NCI-H1092 (cell line): ENCODE data around the gene CCDC40.

ENCODE experiments used
- DNase-seq: peaks from one replicate; lab custom pipeline; 2025; lab: John Stamatoyannopoulos, UW

CCDC40 gene

DNA sequence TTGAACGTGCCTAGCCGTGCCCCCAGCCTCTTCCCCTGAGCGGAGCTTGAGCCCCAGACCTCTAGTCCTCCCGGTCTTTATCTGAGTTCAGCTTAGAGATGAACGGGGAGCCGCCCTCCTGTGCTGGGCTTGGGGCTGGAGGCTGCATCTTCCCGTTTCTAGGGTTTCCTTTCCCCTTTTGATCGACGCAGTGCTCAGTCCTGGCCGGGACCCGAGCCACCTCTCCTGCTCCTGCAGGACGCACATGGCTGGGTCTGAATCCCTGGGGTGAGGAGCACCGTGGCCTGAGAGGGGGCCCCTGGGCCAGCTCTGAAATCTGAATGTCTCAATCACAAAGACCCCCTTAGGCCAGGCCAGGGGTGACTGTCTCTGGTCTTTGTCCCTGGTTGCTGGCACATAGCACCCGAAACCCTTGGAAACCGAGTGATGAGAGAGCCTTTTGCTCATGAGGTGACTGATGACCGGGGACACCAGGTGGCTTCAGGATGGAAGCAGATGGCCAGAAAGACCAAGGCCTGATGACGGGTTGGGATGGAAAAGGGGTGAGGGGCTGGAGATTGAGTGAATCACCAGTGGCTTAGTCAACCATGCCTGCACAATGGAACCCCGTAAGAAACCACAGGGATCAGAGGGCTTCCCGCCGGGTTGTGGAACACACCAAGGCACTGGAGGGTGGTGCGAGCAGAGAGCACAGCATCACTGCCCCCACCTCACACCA lies 65.7 kb downstream of the CCDC40 start:
- no peak for DNase-seq

DNA sequence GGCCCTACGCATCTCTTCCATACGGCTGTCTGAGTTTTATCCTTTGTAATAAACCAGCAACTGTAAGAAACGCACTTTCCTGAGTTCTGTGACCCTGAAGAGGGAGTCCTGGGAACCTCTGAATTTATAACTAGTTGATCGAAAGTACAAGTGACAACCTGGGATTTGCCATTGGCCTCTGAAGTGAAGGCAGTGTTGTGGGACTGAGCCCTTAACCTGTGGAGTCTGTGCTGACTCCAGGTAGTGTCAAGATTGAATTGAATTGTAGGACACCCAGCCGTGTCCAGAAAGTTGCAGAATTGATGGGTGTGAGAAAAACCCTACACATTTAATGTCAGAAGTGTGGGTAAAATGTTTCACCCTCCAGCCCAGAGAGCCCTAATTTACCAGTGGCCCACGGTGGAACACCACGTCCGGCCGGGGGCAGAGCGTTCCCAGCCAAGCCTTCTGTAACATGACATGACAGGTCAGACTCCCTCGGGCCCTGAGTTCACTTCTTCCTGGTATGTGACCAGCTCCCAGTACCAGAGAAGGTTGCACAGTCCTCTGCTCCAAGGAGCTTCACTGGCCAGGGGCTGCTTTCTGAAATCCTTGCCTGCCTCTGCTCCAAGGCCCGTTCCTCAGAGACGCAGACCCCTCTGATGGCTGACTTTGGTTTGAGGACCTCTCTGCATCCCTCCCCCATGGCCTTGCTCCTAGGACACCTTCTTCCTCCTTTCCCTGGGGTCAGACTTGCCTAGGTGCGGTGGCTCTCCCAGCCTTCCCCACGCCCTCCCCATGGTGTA lies 66.4 kb downstream of the CCDC40 start:
- DNase-seq: no peak

DNA sequence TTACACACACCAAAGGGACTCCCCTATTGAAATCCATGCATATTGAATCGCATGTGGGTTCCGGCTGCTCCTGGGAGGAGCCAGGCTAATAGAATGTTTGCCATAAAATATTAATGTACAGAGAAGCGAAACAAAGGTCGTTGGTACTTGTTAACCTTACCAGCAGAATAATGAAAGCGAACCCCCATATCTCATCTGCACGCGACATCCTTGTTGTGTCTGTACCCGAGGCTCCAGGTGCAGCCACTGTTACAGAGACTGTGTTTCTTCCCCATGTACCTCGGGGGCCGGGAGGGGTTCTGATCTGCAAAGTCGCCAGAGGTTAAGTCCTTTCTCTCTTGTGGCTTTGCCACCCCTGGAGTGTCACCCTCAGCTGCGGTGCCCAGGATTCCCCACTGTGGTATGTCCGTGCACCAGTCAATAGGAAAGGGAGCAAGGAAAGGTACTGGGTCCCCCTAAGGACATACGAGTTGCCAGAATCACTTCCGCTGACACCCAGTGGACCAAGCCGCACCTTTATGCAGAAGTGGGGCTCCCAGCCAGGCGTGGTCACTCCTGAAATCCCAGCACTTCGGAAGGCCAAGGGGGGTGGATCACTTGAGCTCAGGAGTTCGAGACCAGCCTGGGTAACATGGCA lies 67.1 kb downstream of the CCDC40 start:
- no peak for DNase-seq

DNA sequence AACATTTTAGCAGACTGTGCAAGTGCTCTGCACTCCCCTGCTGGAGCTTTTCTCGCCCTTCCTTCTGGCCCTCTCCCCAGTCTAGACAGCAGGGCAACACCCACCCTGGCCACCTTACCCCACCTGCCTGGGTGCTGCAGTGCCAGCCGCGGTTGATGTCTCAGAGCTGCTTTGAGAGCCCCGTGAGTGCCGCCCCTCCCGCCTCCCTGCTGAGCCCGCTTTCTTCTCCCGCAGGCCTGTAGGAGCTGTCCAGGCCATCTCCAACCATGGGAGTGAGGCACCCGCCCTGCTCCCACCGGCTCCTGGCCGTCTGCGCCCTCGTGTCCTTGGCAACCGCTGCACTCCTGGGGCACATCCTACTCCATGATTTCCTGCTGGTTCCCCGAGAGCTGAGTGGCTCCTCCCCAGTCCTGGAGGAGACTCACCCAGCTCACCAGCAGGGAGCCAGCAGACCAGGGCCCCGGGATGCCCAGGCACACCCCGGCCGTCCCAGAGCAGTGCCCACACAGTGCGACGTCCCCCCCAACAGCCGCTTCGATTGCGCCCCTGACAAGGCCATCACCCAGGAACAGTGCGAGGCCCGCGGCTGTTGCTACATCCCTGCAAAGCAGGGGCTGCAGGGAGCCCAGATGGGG lies 68.0 kb downstream of the CCDC40 start:
- DNase-seq: peak; percentile 70

DNA sequence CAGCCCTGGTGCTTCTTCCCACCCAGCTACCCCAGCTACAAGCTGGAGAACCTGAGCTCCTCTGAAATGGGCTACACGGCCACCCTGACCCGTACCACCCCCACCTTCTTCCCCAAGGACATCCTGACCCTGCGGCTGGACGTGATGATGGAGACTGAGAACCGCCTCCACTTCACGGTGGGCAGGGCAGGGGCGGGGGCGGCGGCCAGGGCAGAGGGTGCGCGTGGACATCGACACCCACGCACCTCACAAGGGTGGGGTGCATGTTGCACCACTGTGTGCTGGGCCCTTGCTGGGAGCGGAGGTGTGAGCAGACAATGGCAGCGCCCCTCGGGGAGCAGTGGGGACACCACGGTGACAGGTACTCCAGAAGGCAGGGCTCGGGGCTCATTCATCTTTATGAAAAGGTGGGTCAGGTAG lies 68.5 kb downstream of the CCDC40 start:
- no peak for DNase-seq

DNA sequence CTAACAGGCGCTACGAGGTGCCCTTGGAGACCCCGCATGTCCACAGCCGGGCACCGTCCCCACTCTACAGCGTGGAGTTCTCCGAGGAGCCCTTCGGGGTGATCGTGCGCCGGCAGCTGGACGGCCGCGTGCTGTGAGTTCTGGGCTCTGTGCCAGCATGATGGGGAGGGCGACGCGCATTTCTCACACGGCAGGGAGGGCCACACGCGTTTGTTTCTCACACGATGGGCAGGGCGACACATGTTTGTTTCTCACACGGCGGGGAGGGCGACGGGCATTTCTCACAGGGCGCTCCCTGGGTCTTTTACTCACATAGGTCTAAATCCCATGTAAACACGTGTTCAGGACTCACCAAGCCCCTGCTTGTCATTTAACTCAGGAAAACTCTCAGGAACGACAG lies 69.3 kb downstream of the CCDC40 start:
- DNase-seq: peak; percentile 69

DNA sequence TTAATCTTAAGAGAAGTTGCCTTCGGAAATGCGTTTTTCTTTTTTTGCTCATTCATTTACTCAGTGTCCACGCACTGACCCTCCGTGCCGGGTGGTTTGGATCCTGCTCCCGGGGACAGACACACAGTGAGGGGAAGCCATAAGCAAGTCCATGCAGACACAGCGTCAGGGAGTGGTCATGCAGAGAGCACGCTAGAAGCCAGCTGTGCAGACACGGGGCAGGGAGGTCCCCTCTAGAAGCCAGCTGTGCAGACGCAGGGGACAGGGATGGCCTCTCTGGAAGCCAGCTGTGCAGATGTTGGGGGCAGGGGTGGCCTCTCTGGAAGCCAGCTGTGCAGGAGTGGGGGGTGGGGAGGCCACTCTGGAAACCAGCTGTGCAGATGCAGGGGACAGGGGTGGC lies 69.7 kb downstream of the CCDC40 start:
- no peak for DNase-seq

DNA sequence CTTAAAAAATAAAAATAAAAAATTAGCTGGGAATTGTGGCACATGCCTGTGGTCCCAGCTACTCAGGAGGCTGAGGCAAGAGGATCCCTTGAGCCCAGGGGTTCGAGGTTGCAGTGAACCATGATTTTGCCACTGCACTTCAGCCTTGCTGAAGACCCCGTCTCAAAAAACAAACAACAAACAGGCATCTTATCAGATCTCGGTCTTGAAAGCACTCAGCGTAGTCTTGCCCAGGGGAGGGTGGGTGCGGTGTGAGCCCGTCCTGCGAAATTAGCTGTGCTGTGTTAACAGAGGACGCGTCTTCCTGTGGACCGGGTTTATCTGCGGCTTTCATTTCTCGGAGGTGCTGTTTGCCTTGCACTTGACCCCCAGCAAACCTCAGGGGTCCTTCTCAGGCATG lies 70.3 kb downstream of the CCDC40 start:
- DNase-seq: no peak

DNA sequence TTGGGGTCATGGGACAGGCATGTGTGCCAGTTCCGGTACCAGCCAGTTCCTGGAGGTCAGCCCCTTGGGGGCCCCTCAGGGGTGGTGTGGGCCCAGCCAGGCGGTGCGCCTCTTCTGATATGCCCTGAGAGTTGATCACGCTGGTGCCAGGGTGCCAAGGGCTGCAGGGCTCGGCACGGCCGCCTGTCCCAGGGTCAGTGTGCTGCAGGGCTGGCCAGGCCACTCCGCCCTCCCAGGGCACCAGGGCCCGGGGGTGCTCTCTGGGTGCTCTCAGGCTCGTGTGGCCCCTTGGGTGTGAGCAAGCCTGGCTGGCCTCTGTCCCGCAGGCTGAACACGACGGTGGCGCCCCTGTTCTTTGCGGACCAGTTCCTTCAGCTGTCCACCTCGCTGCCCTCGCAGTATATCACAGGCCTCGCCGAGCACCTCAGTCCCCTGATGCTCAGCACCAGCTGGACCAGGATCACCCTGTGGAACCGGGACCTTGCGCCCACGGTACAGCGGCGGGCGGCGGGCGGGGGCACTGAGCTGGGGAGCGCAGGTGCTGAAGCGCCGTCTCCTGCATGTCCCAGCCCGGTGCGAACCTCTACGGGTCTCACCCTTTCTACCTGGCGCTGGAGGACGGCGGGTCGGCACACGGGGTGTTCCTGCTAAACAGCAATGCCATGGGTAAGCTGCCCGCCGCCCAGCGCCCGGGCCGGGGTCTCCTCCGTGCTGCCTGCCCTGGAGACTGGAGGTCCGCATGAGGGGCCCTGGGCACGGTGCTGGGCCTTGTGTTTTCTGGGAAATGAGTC lies 71.0 kb downstream of the CCDC40 start:
- DNase-seq: no peak

DNA sequence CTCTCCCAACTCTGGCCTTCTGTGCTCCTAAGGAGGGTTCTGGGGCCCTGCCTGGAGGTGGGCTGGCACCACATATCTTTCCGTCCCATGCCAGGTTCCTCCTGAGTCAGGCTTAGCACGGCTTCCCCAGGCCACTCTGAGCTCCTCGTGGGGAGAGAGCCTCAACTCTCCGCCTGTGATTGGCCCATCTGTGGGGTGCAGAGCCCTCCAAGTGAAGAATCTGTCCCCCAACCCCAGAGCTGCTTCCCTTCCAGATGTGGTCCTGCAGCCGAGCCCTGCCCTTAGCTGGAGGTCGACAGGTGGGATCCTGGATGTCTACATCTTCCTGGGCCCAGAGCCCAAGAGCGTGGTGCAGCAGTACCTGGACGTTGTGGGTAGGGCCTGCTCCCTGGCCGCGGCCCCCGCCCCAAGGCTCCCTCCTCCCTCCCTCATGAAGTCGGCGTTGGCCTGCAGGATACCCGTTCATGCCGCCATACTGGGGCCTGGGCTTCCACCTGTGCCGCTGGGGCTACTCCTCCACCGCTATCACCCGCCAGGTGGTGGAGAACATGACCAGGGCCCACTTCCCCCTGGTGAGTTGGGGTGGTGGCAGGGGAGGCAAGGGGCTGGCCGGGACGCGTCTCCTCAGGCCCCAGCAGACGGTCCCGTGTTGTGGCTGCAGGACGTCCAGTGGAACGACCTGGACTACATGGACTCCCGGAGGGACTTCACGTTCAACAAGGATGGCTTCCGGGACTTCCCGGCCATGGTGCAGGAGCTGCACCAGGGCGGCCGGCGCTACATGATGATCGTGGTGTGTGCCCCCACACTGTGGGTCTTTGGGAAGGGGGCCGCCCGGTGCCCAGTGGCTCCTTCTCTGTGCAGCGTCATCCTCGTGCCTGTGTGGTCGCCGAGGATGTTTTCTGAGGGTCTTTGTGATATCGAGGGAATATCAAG lies 71.9 kb downstream of the CCDC40 start:
- DNase-seq: no peak

DNA sequence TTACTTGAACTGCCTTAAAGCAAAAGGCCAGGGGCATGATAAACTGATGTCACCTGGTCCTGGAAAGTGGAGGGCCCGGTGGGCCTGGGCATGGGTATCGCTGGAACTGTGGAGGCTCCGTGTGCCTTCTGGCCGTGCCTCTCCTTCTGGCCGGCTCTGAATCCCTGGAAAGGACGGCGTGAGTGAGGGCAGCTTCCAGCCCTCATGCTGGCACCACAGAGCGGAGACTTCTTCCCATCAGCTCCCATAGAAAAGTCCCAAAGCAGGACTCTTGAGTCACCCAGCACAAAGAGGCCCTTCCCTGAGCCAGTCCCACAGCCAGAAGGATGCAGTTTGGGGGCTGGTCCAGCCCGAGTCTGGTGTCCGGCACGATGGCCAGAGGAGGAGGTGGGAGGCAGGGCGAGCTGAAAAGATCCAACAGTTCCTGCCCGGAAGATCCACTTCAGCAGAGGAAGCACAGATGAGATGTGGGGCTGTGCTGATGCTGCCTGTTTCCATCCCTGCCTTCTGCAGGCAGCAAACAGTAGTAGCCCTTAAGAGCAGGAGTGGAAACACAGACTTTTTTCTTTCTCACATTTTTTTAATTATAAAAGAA lies 72.7 kb downstream of the CCDC40 start:
- DNase-seq: no peak

DNA sequence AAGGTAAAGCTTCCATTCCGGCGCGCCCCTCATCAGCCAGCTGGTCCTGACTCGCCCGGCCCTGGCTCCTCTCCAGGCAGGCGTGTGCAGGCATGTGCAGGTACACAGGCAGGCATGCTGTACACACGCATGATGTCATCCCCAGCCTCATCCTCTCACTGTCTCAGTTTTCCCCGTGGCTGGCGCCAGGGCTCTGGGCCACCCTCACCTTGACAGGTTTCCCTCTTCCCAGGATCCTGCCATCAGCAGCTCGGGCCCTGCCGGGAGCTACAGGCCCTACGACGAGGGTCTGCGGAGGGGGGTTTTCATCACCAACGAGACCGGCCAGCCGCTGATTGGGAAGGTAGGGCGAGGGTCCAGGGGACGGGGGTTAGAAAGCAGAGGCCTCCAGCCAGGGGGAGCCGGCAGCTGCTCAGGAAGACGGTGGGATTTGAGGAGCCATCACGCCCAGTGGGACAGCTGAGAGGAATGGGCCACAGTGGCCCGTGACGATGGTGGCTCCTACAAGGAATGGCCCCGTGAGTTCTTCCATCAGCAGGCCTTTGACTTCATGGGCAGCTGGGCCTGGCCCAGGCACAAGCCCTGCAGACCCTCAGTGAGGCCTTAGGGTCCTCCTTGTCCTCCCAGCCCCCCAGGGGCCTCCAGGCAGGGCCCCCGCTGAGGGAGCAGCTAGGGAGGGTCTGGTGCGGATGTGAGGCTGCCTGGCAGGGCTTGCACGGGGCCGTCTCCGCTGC lies 73.4 kb downstream of the CCDC40 start:
- no peak for DNase-seq

DNA sequence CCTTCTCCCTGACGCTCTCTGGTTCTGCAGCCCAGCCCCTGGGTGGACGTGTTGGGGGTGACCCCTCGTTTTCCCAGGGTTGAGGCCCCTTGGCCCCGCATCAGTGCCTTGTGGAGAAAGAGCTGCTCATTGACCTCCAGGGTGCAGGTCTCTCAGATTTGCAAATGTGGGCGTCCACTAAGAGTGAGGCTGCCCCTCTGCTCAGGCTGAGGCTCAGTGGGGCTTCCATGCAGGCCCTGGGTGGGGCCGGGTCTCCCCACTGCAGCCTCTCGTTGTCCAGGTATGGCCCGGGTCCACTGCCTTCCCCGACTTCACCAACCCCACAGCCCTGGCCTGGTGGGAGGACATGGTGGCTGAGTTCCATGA lies 74.0 kb downstream of the CCDC40 start:
- no peak for DNase-seq

DNA sequence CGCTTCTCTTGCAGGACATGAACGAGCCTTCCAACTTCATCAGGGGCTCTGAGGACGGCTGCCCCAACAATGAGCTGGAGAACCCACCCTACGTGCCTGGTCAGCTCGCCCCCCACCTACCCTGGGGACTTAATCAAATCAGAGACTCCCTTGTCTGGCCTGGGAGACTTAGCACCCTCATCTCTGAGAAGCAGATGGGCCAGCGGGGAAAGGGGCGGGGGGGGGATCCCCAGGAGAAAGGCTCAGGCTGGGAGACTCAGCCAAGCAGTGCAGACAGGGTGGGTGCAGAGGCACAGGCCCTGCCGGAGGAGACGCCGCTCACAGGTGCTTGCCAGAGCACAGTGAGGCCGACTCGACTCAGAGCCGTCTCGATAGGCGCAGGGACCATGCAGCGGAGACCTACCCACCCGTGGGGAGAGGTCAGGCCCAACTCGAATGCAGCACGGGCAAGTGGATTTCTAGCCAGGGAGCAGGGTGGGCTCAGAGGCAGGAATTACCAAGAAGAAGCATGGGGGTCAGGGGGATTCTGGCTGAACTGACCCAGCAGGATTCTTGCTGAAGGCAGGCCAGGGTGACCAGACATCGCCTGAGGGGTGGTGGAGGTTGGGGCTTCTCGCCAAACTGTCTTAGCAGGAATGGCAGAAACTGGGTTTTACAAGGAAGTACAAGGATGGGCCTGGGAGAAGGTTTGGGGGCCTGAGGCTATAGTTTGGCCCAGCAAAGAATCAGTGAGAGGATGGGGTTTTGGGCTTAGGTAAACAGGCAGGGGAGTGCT lies 74.7 kb downstream of the CCDC40 start:
- DNase-seq: no peak

DNA sequence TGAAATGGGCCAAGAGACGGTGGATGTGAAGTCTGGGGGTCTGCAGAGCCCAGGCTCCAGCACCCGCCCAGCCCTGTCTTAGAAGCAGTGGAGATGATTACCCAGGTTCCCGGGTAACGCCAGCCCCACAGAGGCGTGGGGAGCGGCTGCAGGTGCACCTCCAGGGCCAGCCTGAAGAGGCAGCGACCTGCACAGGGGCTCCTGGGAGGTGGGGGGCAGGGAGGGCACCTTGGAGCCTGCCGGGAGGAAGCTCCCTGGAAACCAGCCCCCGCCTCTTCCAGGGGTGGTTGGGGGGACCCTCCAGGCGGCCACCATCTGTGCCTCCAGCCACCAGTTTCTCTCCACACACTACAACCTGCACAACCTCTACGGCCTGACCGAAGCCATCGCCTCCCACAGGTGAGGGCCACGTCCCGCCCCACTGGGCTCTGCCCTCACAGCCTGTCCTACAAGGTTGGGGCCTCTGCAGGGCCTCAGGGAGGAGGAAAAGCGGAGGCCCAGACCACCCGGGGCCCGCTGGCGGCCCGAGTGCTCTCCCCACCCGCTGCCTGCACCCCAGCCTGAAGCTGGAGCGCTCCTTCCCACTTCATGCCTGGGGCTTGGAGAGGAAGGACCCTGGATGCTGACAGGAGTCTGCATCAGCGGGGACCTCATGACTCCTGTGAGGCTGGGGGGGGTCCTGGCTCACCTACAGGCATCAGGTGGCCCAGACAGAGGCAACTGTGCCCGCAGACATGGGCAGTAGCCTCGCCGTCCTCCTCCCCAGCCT lies 75.4 kb downstream of the CCDC40 start:
- no peak for DNase-seq

DNA sequence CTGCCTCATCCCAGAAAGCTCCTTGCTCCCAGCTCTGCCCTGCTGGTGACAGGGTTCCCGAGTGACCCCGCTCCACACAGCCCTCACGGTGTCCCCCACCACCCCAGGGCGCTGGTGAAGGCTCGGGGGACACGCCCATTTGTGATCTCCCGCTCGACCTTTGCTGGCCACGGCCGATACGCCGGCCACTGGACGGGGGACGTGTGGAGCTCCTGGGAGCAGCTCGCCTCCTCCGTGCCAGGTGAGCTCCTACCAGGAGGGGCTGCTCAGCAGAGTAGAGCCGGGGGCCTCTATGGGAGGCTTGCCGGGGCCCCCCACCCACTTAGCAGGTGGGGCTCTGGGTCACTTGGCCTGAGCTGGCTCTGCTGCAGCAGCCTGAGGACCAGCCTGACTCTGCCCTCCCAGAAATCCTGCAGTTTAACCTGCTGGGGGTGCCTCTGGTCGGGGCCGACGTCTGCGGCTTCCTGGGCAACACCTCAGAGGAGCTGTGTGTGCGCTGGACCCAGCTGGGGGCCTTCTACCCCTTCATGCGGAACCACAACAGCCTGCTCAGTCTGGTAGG lies 76.1 kb downstream of the CCDC40 start:
- no peak for DNase-seq

DNA sequence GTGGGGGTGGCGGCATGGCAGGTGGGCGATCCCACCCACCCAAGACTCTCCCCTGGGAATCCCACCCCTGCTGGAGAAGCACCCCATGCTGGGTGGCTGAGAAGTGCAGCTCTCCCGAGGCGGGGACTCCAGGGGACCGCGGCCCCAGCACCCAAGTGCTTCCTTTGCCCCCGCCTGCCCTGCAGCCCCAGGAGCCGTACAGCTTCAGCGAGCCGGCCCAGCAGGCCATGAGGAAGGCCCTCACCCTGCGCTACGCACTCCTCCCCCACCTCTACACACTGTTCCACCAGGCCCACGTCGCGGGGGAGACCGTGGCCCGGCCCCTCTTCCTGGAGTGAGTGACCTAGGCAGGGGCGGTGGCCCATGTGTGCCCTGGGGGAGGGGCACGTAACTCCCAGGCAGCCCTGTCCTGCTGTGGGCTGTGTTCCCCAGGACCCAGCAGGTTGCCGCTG lies 76.6 kb downstream of the CCDC40 start:
- DNase-seq: no peak

DNA sequence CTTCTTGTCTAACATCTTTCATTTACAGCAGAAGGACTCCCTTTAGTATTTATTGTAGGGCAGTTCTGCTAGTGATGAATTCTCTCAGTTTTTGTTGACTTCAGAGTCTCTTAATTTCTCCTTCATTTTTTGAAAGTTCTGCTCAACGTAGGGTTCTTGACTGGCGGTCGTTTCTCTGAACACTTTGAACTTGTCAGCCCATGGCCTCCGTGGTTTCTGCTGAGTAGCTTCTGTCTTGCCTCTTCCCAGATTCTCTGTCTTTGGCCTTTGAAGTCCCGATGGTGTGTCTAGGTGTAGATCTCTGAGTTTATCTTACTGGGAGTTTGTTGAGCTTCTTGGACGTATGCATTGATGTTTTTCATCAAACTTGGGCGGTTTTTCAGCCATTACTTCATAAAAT lies 78.3 kb downstream of the CCDC40 start:
- DNase-seq: no peak
